NCI-H2081 (cell line): ENCODE measurements around the gene HTR3C.

Source experiments
- DNase-seq, 2 experiments: peaks; one replicate each; lab custom pipeline; 2025; lab: John Stamatoyannopoulos, UW

Gene HTR3C

DNA sequence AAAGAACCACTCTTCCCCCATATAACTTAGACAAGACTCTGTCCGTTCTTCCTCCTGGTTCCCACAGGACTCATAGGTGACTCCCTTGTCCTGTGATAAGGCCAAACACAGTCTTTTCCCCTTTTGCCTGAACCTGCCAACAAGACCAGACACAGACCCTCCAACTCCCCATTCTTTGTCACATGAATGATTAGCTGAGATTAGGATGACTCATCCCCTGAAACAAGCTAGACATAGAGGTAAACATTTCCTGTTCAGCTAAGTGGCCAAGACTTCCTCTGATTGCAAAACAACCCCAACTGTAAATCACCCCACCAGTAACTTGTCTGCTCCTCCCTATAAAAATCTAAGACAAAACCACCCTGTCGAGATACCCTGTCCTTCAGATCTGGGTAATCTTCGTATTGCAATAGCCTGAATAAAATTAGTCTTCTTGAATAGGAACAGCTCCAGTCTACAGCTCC is 32.6 kb downstream of the HTR3C start:
- DNase-seq, result no peak

DNA sequence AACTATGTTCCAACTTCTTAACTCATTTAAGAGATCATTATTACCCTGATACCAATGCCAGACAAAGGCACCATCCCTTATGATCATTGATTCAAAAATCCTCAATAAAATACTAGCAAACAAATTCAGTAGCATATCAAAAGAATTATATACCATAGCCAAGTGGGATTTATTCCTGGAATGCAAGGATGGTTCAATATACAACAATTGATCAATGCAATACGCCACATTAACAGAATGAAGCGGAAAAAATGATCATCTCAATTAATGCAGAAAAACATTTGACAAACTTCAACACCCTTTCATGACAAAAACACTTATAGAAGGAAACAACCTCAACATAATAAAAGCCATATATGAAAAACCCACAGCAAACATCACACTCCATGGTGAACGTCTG is 39.4 kb downstream of the HTR3C start:
- no peak for DNase-seq

DNA sequence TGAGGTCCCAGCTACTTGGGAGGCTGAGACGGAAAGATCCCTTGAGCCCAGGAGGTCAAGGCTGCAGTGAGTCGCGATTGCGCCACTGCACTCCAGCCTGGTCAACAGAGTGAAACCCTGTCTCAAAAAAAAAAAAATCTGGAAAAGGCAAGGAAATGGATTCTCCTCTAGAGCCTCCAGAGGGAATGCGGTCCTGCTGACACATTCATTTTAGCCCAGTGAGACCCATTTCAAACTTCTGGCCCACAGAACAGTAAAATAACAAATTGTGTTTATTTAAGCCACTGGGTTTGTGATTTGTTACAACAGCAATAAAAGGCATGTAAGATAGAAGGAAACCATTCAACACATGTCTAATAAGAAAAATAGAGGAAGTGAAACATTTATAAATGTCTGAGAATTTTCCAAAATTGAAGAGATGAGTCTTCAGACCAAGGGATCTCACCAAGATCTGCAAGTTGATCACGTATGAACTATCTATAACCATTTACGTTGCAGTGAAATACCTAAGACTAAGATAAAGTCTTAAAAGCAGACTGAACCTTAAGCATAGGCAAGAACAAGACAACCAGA is 44.0 kb downstream of the HTR3C start, which contains the start of gene HTR3E:
HTR3E (plus strand) TSS at position 254 of the 573 bp plus-strand sequence. CDS start 466 bp downstream, outside the sequence.
- no peak for DNase-seq

DNA sequence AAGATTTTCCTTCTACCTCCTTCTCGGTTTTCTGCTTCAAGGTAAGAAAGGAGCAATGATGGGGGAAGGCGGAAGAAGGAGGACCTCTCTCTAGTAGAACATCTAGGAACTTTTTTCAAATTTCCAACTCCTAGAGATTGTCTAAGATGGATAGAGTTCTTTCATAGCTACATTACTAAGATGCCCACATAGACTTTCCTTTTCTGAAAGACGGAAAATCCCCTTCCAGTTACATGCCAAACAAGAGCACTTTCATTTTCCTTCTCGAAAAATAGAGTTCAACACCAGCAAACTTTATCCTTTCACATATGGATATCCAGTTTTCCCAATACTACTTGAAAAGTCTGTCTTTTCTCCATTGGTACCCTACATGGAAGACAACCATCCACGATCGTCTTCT is 44.7 kb downstream of the HTR3C start:
- no peak for DNase-seq

DNA sequence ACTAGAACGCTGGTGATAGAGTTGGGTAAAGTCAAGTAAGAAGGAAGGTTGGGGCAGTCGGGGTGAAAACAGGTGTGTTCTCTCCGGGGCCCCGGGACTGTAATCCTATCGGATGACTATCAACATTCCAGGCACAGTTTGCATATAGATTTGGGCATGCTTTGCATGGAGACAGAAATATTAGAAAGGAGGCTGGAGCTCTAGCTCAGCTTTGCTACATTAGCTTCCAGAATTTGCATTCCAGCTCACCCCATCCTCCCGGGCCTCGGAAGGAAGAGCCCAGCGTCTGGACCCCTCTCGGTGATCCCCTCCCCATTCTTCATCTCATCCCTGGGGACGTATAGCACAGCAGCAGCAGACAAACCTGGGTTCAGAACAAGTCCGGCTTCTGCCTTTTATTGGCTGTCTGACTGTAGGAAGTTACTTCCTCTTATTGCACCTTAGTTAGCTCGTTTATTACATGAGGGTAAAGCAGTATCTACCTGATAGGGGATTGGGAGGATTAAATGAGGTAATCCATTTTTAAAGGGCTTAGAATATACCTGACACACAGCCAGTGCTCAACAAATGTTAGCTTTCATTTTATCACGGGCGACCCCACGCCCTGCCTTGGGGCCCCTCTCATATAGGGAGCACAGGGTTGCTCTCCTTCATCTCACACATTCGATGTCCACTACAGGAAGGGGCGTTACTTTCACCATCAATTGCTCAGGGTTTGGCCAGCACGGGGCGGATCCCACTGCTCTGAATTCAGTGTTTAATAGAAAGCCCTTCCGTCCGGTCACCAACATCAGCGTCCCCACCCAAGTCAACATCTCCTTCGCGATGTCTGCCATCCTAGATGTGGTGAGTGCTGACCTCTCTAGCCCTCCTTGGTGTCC is 47.2 kb downstream of the HTR3C start:
- no peak for DNase-seq
